Measurements from ENCODE around the gene TOP1.

The TOP1 gene

GRCh38 chr20:41135187-41135887, 106.7 kb downstream of the TOP1 start:
- no peak overlapping the region for H3K27ac ChIP-seq (ENCODE audit: low read depth, low read length)
- no peaks in the 10 kb centered on the region for H3K9me3 ChIP-seq (ENCODE audit: control insufficient read depth in 1 of 2, low read length in 2 of 2)
- no peak overlapping the region for H3K9ac ChIP-seq (ENCODE audit: low read depth in 1 of 2, low read length in 2 of 2)
- no peaks in the 10 kb centered on the region for H3K27me3 ChIP-seq (ENCODE audit: control insufficient read depth in 1 of 2, insufficient read depth in 2 of 2, low read length in 2 of 2)
- H3K4me3 ChIP-seq (ENCODE audit: low read depth in 1 of 2, low read length in 2 of 2), result no peak overlapping the region
- peaks cover 25 to 32% of the 10 kb centered on the region in 2 donors for H3K4me1 ChIP-seq (ENCODE audit: control insufficient read depth in 1 of 2, insufficient read depth in 2 of 2, low read length in 2 of 2)
- H3K36me3 ChIP-seq (ENCODE audit: control insufficient read depth in 1 of 2, insufficient read depth in 2 of 2, low read length in 2 of 2), result no peaks in the 10 kb centered on the region

DNA sequence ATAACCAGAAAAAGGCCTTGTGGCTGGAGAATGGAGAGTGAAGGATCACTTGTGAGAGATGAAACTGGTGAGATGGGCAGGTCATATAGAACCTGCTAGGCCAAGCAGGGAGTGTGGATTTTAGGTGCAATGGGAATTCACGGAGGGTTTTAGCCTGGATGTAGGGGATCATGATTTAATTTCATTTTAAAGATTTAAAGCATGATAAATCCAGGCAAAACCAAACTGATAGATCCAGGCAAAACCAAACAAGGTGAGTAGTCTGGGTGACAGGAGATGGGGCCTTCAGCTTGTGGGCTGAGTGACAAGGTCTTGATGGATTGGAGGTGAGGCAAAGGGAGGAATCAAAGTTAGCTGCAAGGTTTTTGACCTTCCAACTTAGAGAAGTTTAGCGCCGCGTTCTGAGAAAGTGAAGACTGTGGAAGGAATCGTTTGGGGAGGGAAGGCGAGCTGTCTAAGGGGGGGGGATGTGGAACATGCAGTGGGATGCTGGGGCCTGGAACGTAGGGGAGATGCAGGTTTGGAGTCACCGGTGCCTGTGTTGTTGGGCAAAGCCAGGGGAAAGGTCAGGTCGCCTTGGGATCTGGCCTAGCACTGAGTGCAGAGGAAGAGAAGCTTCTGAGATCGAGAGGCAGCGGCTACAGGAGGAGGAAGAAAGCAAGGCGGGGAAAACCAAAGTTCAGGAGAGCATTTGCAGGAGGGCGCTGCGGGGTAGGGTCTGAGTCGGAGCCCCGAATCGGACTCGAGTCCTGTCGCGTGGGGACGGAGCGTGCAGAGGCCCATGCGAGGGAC, 107.5 kb downstream of the TOP1 start:
- Histone ChIP-seq H3K9ac (ENCODE audit: low read depth in 1 of 2, low read length in 2 of 2) (peak overlapping the region; percentile 48 to 61), H3K9me3 (ENCODE audit: control insufficient read depth in 1 of 2, low read length in 2 of 2) (no peaks in the 10 kb centered on the region), H3K27me3 (ENCODE audit: control insufficient read depth in 1 of 2, insufficient read depth in 2 of 2, low read length in 2 of 2) (no peaks in the 10 kb centered on the region), H3K4me3 (ENCODE audit: low read depth in 1 of 2, low read length in 2 of 2) (peak overlapping the region; percentile 67 to 80), H3K27ac (ENCODE audit: low read depth, low read length) (no peak overlapping the region), H3K36me3 (ENCODE audit: control insufficient read depth in 1 of 2, insufficient read depth in 2 of 2, low read length in 2 of 2) (no peaks in the 10 kb centered on the region), H3K4me1 (ENCODE audit: control insufficient read depth in 1 of 2, insufficient read depth in 2 of 2, low read length in 2 of 2) (peaks cover 32 to 39% of the 10 kb centered on the region in 2 donors)

DNA sequence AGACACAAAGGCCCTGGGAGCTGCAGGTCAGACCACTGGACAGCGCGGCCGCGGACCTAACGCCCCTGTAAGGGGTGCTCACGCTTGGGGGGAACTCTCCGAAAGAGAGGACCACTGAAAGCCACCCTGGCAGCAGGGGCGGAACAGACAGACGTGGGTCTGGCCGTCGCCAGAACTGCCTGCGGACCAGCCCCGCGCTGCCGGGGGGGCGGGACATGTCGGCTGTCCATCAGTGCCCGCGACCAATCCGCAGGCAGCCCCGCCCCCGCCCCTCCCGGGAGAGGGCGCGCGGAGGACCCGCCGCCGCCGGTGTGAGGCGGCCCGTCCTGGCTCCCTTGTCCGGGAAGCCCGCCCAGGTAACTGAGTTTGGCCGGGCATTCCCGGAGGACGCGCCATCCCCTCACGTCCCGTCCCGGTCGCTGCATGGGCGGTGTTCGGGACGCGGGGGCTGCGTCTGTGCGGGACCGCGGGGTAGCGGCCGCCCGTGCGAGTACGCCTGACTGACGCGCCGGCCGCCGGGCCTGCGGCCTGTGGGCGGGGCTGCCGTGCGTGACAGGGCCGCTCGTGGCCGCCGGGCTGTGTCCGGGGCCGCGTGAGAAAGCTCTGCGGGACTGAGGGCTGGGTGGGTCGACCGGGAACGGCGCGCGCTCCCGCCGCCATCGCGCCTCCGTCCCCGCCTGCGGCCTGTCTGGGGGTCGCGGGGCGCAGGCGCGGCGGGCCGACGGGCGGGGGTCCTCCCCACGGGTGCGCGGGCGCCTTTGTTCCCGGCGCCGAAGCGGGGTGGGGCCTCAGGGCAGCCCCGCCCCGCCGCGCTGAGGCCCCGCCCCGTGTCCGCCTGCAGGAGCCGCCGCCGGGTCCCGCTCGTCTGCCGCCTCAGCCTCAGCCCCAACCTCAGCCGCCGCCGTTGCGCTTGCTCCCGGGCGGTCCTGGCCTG, 108.3 kb downstream of the TOP1 start, which contains the start of gene PLCG1:
Gene PLCG1 (plus strand): TSS at position 864 of the 934 bp plus-strand sequence. CDS start 99 bp downstream, outside the sequence.
- H3K4me3 ChIP-seq (ENCODE audit: low read depth in 1 of 2, low read length in 2 of 2), result peak within 1 kb of the TSS; percentile 74 to 80
- peak within 1 kb of the TSS; percentile 94 for H3K27ac ChIP-seq (ENCODE audit: low read depth, low read length)
- H3K4me1 ChIP-seq (ENCODE audit: control insufficient read depth in 1 of 2, insufficient read depth in 2 of 2, low read length in 2 of 2), result peaks cover 41 to 48% of the 10 kb centered on the region in 2 donors
- H3K9me3 ChIP-seq (ENCODE audit: control insufficient read depth in 1 of 2, low read length in 2 of 2), result no peaks in the 10 kb centered on the region
- no peaks in the 10 kb centered on the region for H3K36me3 ChIP-seq (ENCODE audit: control insufficient read depth in 1 of 2, insufficient read depth in 2 of 2, low read length in 2 of 2)
- no peaks in the 10 kb centered on the region for H3K27me3 ChIP-seq (ENCODE audit: control insufficient read depth in 1 of 2, insufficient read depth in 2 of 2, low read length in 2 of 2)
- H3K9ac ChIP-seq (ENCODE audit: low read depth in 1 of 2, low read length in 2 of 2), result peak within 1 kb of the TSS; percentile 61 to 86

DNA sequence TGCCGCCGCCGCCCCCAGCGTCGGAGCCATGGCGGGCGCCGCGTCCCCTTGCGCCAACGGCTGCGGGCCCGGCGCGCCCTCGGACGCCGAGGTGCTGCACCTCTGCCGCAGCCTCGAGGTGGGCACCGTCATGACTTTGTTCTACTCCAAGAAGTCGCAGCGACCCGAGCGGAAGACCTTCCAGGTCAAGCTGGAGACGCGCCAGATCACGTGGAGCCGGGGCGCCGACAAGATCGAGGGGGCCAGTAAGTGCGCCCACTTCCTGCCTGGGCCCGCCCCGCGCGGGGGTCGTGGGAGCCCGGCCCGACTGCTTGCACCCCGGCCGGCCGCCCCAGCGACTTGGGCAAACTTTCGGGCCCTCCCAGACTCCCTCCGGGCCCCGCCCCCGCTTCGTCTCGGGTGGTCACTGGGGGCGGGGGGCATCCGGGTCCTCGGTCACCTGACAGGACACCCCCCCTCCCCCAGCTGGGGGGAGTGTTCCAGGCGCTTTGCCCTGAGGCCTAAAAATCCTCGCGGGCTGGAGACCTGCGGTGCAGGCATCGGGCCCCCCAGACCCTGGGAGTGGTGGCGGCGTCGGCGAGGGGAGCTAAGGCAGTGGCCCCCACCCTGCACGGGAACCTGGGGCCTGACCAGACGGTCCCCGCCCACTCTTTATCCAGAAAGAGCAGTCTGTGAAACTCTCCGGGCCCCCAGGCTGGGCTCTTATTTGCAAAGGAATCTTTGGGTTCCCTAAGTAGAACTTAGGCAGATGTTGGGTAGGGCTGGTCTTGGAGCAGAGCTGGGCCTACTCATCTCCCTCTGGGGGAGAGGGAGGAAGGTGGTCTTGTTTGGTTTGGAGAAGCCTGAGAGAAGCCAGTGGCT, 109.2 kb downstream of the TOP1 start:
- H3K4me1 ChIP-seq (ENCODE audit: control insufficient read depth in 1 of 2, insufficient read depth in 2 of 2, low read length in 2 of 2), result peaks cover 49 to 57% of the 10 kb centered on the region in 2 donors
- no peaks in the 10 kb centered on the region for H3K27me3 ChIP-seq (ENCODE audit: control insufficient read depth in 1 of 2, insufficient read depth in 2 of 2, low read length in 2 of 2)
- peak overlapping the region; percentile 76 for H3K27ac ChIP-seq (ENCODE audit: low read depth, low read length)
- no peaks in the 10 kb centered on the region for H3K36me3 ChIP-seq (ENCODE audit: control insufficient read depth in 1 of 2, insufficient read depth in 2 of 2, low read length in 2 of 2)
- no peaks in the 10 kb centered on the region for H3K9me3 ChIP-seq (ENCODE audit: control insufficient read depth in 1 of 2, low read length in 2 of 2)
- peak overlapping the region; percentile 74 to 80 for H3K4me3 ChIP-seq (ENCODE audit: low read depth in 1 of 2, low read length in 2 of 2)
- H3K9ac ChIP-seq (ENCODE audit: low read depth in 1 of 2, low read length in 2 of 2), result peak overlapping the region; percentile 53 to 86

GRCh38 chr20:41138475-41139226, 110.0 kb downstream of the TOP1 start:
- Histone ChIP-seq H3K36me3 (ENCODE audit: control insufficient read depth in 1 of 2, insufficient read depth in 2 of 2, low read length in 2 of 2) (no peaks in the 10 kb centered on the region), H3K9me3 (ENCODE audit: control insufficient read depth in 1 of 2, low read length in 2 of 2) (no peaks in the 10 kb centered on the region), H3K27ac (ENCODE audit: low read depth, low read length) (peak overlapping the region; percentile 57), H3K27me3 (ENCODE audit: control insufficient read depth in 1 of 2, insufficient read depth in 2 of 2, low read length in 2 of 2) (no peaks in the 10 kb centered on the region), H3K4me1 (ENCODE audit: control insufficient read depth in 1 of 2, insufficient read depth in 2 of 2, low read length in 2 of 2) (peaks cover 56 to 63% of the 10 kb centered on the region in 2 donors), H3K9ac (ENCODE audit: low read depth in 1 of 2, low read length in 2 of 2) (peak overlapping the region; percentile 53 to 86), H3K4me3 (ENCODE audit: low read depth in 1 of 2, low read length in 2 of 2) (peak overlapping the region; percentile 74 to 80)

- Histone ChIP-seq H3K9me3 (ENCODE audit: control insufficient read depth in 1 of 2, low read length in 2 of 2) (no peaks in the 10 kb centered on the region), H3K36me3 (ENCODE audit: control insufficient read depth in 1 of 2, insufficient read depth in 2 of 2, low read length in 2 of 2) (no peaks in the 10 kb centered on the region), H3K27ac (ENCODE audit: low read depth, low read length) (no peak overlapping the region), H3K4me1 (ENCODE audit: control insufficient read depth in 1 of 2, insufficient read depth in 2 of 2, low read length in 2 of 2) (peaks cover 56 to 63% of the 10 kb centered on the region in 2 donors), H3K9ac (ENCODE audit: low read depth in 1 of 2, low read length in 2 of 2) (peak overlapping the region; percentile 53 to 86), H3K27me3 (ENCODE audit: control insufficient read depth in 1 of 2, insufficient read depth in 2 of 2, low read length in 2 of 2) (no peaks in the 10 kb centered on the region), H3K4me3 (ENCODE audit: low read depth in 1 of 2, low read length in 2 of 2) (peak overlapping the region; percentile 74 to 80)
Measured at GRCh38 chr20:41139227-41140093, 110.8 kb downstream of the TOP1 start.

DNA sequence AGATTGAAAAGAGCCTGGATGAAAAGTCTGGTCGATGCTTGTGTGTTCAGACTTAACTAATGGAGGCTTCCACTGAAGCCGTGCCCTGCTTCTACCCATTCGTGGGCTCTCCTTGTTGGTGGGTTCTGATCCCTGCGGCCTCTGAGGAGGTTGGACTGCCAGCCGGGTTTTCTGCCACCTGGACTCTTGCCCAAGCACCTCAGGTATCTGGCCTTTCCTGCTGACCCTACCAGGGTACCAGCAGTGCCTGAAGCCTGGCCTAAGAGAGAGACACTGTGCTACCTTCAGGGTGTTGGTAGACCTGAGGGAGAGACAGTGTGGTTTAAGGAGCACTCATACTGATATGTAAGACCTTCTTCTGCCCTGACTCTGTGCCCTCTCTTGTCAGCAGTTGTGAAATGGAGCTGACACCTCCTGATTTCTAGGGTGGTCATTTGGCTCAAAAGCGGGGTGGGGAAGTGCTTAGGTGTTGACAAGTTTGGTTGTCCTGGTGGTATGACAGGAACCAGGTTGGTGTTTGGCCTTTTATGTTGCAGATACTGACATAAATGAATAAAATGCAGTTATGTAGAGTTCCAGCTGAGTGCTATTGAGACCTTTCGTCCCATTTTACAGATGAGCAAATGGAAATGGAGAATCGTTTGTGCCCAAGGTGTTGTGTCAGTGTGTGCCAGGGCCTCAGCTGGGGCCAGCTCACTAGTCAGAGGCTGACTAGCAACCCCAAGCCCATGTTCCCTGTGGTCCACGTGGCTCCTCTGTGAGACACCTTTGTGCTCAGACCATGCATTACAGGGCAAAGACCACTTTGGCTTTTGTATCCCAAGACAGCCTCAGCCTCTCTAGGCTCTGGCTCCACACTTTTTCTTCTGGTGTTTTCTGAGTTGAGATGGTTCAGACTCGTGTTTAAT, 111.9 kb downstream of the TOP1 start:
- H3K4me3 ChIP-seq (ENCODE audit: low read depth in 1 of 2, low read length in 2 of 2), result peak overlapping the region; percentile 2 to 74
- no peak overlapping the region for H3K27ac ChIP-seq (ENCODE audit: low read depth, low read length)
- H3K27me3 ChIP-seq (ENCODE audit: control insufficient read depth in 1 of 2, insufficient read depth in 2 of 2, low read length in 2 of 2), result no peaks in the 10 kb centered on the region
- H3K9ac ChIP-seq (ENCODE audit: low read depth in 1 of 2, low read length in 2 of 2), result peak overlapping the region; percentile 28 to 49
- H3K4me1 ChIP-seq (ENCODE audit: control insufficient read depth in 1 of 2, insufficient read depth in 2 of 2, low read length in 2 of 2), result peaks cover 63 to 68% of the 10 kb centered on the region in 2 donors
- H3K36me3 ChIP-seq (ENCODE audit: control insufficient read depth in 1 of 2, insufficient read depth in 2 of 2, low read length in 2 of 2), result no peaks in the 10 kb centered on the region
- H3K9me3 ChIP-seq (ENCODE audit: control insufficient read depth in 1 of 2, low read length in 2 of 2), result no peaks in the 10 kb centered on the region

All from duodenal mucosa (tissue), 2 donors.